Measurements from ENCODE around the gene LMOD3. TPM values are rescaled to one million over a fixed set of nuclear protein-coding genes. Genes with fewer than 3 reads are reported as not detected.
A peak's percentile ranks its signal among the peaks of the same experiment; 100 is the strongest.

LMOD3 gene
- polyA plus RNA-seq, 4 donors = 0.09 to 0.31 (median 0.27) TPM; not detected in 1

- no peak overlapping the region for H3K4me3 ChIP-seq (ENCODE audit: low read depth in 1 of 3, low read length in 3 of 3)
- H3K27me3 ChIP-seq (ENCODE audit: control insufficient read depth in 3 of 3, insufficient read depth in 3 of 3, low read length in 3 of 3) = no peaks in the 10 kb centered on the region
- DNase-seq = no peak
- H3K9me3 ChIP-seq (ENCODE audit: control insufficient read depth in 2 of 2, insufficient read depth in 1 of 2, low read depth in 1 of 2, low read length in 1 of 2) = no peaks in the 10 kb centered on the region
- 90 to 92% (median 91%) methylated on average over 5 of the region's 5 CpGs for WGBS, 3 donors
- H3K4me1 ChIP-seq (ENCODE audit: control insufficient read depth in 3 of 3, insufficient read depth in 2 of 3, low read depth in 1 of 3, low read length in 2 of 3) = no peaks in the 10 kb centered on the region
- FAIRE-seq = no peak
- no peak overlapping the region for H3K27ac ChIP-seq (ENCODE audit: low read depth in 1 of 3, low read length in 2 of 3)
- no peaks in the 10 kb centered on the region for H3K36me3 ChIP-seq (ENCODE audit: control insufficient read depth in 3 of 3, insufficient read depth in 2 of 3, low read depth in 1 of 3, low read length in 3 of 3)
Observed at GRCh38 chr3:69119681-69120080, 2.7 kb downstream of the LMOD3 start.

- Histone ChIP-seq H3K27ac (ENCODE audit: low read depth in 1 of 3, low read length in 2 of 3) (no peak overlapping the region), H3K4me3 (ENCODE audit: low read depth in 1 of 3, low read length in 3 of 3) (no peak overlapping the region), H3K27me3 (ENCODE audit: control insufficient read depth in 3 of 3, insufficient read depth in 3 of 3, low read length in 3 of 3) (no peaks in the 10 kb centered on the region), H3K36me3 (ENCODE audit: control insufficient read depth in 3 of 3, insufficient read depth in 2 of 3, low read depth in 1 of 3, low read length in 3 of 3) (no peaks in the 10 kb centered on the region), H3K4me1 (ENCODE audit: control insufficient read depth in 3 of 3, insufficient read depth in 2 of 3, low read depth in 1 of 3, low read length in 2 of 3) (no peaks in the 10 kb centered on the region), H3K9me3 (ENCODE audit: control insufficient read depth in 2 of 2, insufficient read depth in 1 of 2, low read depth in 1 of 2, low read length in 1 of 2) (no peaks in the 10 kb centered on the region)
- WGBS, 3 donors = 91 to 95% (median 92%) methylated on average over 6 of the region's 6 CpGs
- FAIRE-seq = no peak
- no peak for DNase-seq
Observed at GRCh38 chr3:69119138-69119537, 3.3 kb downstream of the LMOD3 start.

- FAIRE-seq (no peak), DNase-seq (no peak)
- Histone ChIP-seq H3K4me1 (ENCODE audit: control insufficient read depth in 3 of 3, insufficient read depth in 2 of 3, low read depth in 1 of 3, low read length in 2 of 3) (no peaks in the 10 kb centered on the region), H3K27me3 (ENCODE audit: control insufficient read depth in 3 of 3, insufficient read depth in 3 of 3, low read length in 3 of 3) (no peaks in the 10 kb centered on the region), H3K9me3 (ENCODE audit: control insufficient read depth in 2 of 2, insufficient read depth in 1 of 2, low read depth in 1 of 2, low read length in 1 of 2) (no peaks in the 10 kb centered on the region), H3K27ac (ENCODE audit: low read depth in 1 of 3, low read length in 2 of 3) (no peak overlapping the region), H3K4me3 (ENCODE audit: low read depth in 1 of 3, low read length in 3 of 3) (no peak overlapping the region), H3K36me3 (ENCODE audit: control insufficient read depth in 3 of 3, insufficient read depth in 2 of 3, low read depth in 1 of 3, low read length in 3 of 3) (no peaks in the 10 kb centered on the region)
- WGBS, 3 donors = 94 to 97% (median 96%) methylated on average over 12 of the region's 12 CpGs
Observed at GRCh38 chr3:69118555-69118954, 3.8 kb downstream of the LMOD3 start.

- 13 to 63% (median 34%) methylated on average over 3 of the region's 3 CpGs for WGBS, 3 donors
Observed at GRCh38 chr3:69116897-69117296, 5.5 kb downstream of the LMOD3 start.

GRCh38 chr3:69116162-69116561 lies 6.2 kb downstream of the LMOD3 start:
- no peaks in the 10 kb centered on the region for H3K27me3 ChIP-seq (ENCODE audit: control insufficient read depth in 3 of 3, insufficient read depth in 3 of 3, low read length in 3 of 3)
- no peaks in the 10 kb centered on the region for H3K4me1 ChIP-seq (ENCODE audit: control insufficient read depth in 3 of 3, insufficient read depth in 2 of 3, low read depth in 1 of 3, low read length in 2 of 3)
- no peaks in the 10 kb centered on the region for H3K36me3 ChIP-seq (ENCODE audit: control insufficient read depth in 3 of 3, insufficient read depth in 2 of 3, low read depth in 1 of 3, low read length in 3 of 3)
- H3K27ac ChIP-seq (ENCODE audit: low read depth in 1 of 3, low read length in 2 of 3) = no peak overlapping the region
- H3K4me3 ChIP-seq (ENCODE audit: low read depth in 1 of 3, low read length in 3 of 3) = no peak overlapping the region
- no peak for DNase-seq
- no peaks in the 10 kb centered on the region for H3K9me3 ChIP-seq (ENCODE audit: control insufficient read depth in 2 of 2, insufficient read depth in 1 of 2, low read depth in 1 of 2, low read length in 1 of 2)
- FAIRE-seq = no peak
- 30 to 64% (median 42%) methylated on average over 4 of the region's 4 CpGs for WGBS, 3 donors

More at GRCh38 chr3:69116897-69117296, 5.5 kb downstream of the LMOD3 start:
- H3K4me3 ChIP-seq (ENCODE audit: low read depth in 1 of 3, low read length in 3 of 3) = no peak overlapping the region
- FAIRE-seq (no peak), DNase-seq (peak; percentile 18 to 21)
- no peak overlapping the region for H3K27ac ChIP-seq (ENCODE audit: low read depth in 1 of 3, low read length in 2 of 3)
- no peaks in the 10 kb centered on the region for H3K9me3 ChIP-seq (ENCODE audit: control insufficient read depth in 2 of 2, insufficient read depth in 1 of 2, low read depth in 1 of 2, low read length in 1 of 2)
- no peaks in the 10 kb centered on the region for H3K36me3 ChIP-seq (ENCODE audit: control insufficient read depth in 3 of 3, insufficient read depth in 2 of 3, low read depth in 1 of 3, low read length in 3 of 3)
- no peaks in the 10 kb centered on the region for H3K27me3 ChIP-seq (ENCODE audit: control insufficient read depth in 3 of 3, insufficient read depth in 3 of 3, low read length in 3 of 3)
- no peaks in the 10 kb centered on the region for H3K4me1 ChIP-seq (ENCODE audit: control insufficient read depth in 3 of 3, insufficient read depth in 2 of 3, low read depth in 1 of 3, low read length in 2 of 3)

GRCh38 chr3:69115731-69116130 lies 6.7 kb downstream of the LMOD3 start:
- DNase-seq (no peak), FAIRE-seq (no peak)
- Histone ChIP-seq H3K36me3 (ENCODE audit: control insufficient read depth in 3 of 3, insufficient read depth in 2 of 3, low read depth in 1 of 3, low read length in 3 of 3) (no peaks in the 10 kb centered on the region), H3K4me1 (ENCODE audit: control insufficient read depth in 3 of 3, insufficient read depth in 2 of 3, low read depth in 1 of 3, low read length in 2 of 3) (no peaks in the 10 kb centered on the region), H3K9me3 (ENCODE audit: control insufficient read depth in 2 of 2, insufficient read depth in 1 of 2, low read depth in 1 of 2, low read length in 1 of 2) (no peaks in the 10 kb centered on the region), H3K27me3 (ENCODE audit: control insufficient read depth in 3 of 3, insufficient read depth in 3 of 3, low read length in 3 of 3) (no peaks in the 10 kb centered on the region), H3K27ac (ENCODE audit: low read depth in 1 of 3, low read length in 2 of 3) (no peak overlapping the region), H3K4me3 (ENCODE audit: low read depth in 1 of 3, low read length in 3 of 3) (no peak overlapping the region)
- WGBS, 3 donors = 10 to 48% (median 34%) methylated on average over 2 of the region's 2 CpGs

GRCh38 chr3:69113536-69113935 lies 8.9 kb downstream of the LMOD3 start:
- Histone ChIP-seq H3K27me3 (ENCODE audit: control insufficient read depth in 3 of 3, insufficient read depth in 3 of 3, low read length in 3 of 3) (no peaks in the 10 kb centered on the region), H3K4me1 (ENCODE audit: control insufficient read depth in 3 of 3, insufficient read depth in 2 of 3, low read depth in 1 of 3, low read length in 2 of 3) (no peaks in the 10 kb centered on the region), H3K4me3 (ENCODE audit: low read depth in 1 of 3, low read length in 3 of 3) (no peak overlapping the region), H3K27ac (ENCODE audit: low read depth in 1 of 3, low read length in 2 of 3) (no peak overlapping the region), H3K36me3 (ENCODE audit: control insufficient read depth in 3 of 3, insufficient read depth in 2 of 3, low read depth in 1 of 3, low read length in 3 of 3) (no peaks in the 10 kb centered on the region), H3K9me3 (ENCODE audit: control insufficient read depth in 2 of 2, insufficient read depth in 1 of 2, low read depth in 1 of 2, low read length in 1 of 2) (no peaks in the 10 kb centered on the region)
- DNase-seq = no peak
- WGBS, 3 donors = 65 to 78% (median 71%) methylated on average over 3 of the region's 3 CpGs
- FAIRE-seq = no peak

- WGBS, 3 donors = 89 to 92% (median 90%) methylated on average over 1 of the region's 1 CpG
- no peaks in the 10 kb centered on the region for H3K4me1 ChIP-seq (ENCODE audit: control insufficient read depth in 3 of 3, insufficient read depth in 2 of 3, low read depth in 1 of 3, low read length in 2 of 3)
- FAIRE-seq = no peak
- H3K36me3 ChIP-seq (ENCODE audit: control insufficient read depth in 3 of 3, insufficient read depth in 2 of 3, low read depth in 1 of 3, low read length in 3 of 3) = peaks cover 0 to under 1% (median 0%) of the 10 kb centered on the region in 3 donors
- no peak overlapping the region for H3K4me3 ChIP-seq (ENCODE audit: low read depth in 1 of 3, low read length in 3 of 3)
- no peaks in the 10 kb centered on the region for H3K27me3 ChIP-seq (ENCODE audit: control insufficient read depth in 3 of 3, insufficient read depth in 3 of 3, low read length in 3 of 3)
- H3K27ac ChIP-seq (ENCODE audit: low read depth in 1 of 3, low read length in 2 of 3) = no peak overlapping the region
- no peaks in the 10 kb centered on the region for H3K9me3 ChIP-seq (ENCODE audit: control insufficient read depth in 2 of 2, insufficient read depth in 1 of 2, low read depth in 1 of 2, low read length in 1 of 2)
- DNase-seq = no peak
Observed at GRCh38 chr3:69110941-69111546, 11.4 kb downstream of the LMOD3 start.

- 78 to 85% (median 79%) methylated on average over 5 of the region's 5 CpGs for WGBS, 3 donors
- DNase-seq (no peak), FAIRE-seq (no peak)
- H3K9me3 ChIP-seq (ENCODE audit: control insufficient read depth in 2 of 2, insufficient read depth in 1 of 2, low read depth in 1 of 2, low read length in 1 of 2) = no peaks in the 10 kb centered on the region
- H3K36me3 ChIP-seq (ENCODE audit: control insufficient read depth in 3 of 3, insufficient read depth in 2 of 3, low read depth in 1 of 3, low read length in 3 of 3) = peaks cover 0 to 12% (median 5%) of the 10 kb centered on the region in 3 donors
- H3K4me1 ChIP-seq (ENCODE audit: control insufficient read depth in 3 of 3, insufficient read depth in 2 of 3, low read depth in 1 of 3, low read length in 2 of 3) = no peaks in the 10 kb centered on the region
- H3K27me3 ChIP-seq (ENCODE audit: control insufficient read depth in 3 of 3, insufficient read depth in 3 of 3, low read length in 3 of 3) = no peaks in the 10 kb centered on the region
- no peak overlapping the region for H3K4me3 ChIP-seq (ENCODE audit: low read depth in 1 of 3, low read length in 3 of 3)
- no peak overlapping the region for H3K27ac ChIP-seq (ENCODE audit: low read depth in 1 of 3, low read length in 2 of 3)
Observed at GRCh38 chr3:69108811-69109210, 13.6 kb downstream of the LMOD3 start.

Measured in small intestine (tissue), 7 donors.